HepG2 (cell line): ENCODE data around the gene EFNA2. TPM values are rescaled to one million over a fixed set of nuclear protein-coding genes. Genes with fewer than 3 reads are reported as not detected.

Experiments used
- CHCHD3 ChIP-seq: sonication (generic); formaldehyde crosslinking; IDR thresholded peaks from 2 replicates; pipeline ENCODE4 v1.8.0; 2022; ENCODE audit warnings: mild to moderate bottlenecking, missing genetic modification reagents, moderate library complexity
- CSRNP1 ChIP-seq: sonication (generic); formaldehyde crosslinking; IDR thresholded peaks from 2 replicates; pipeline ENCODE4 v1.8.1; 2023; ENCODE audit warnings: mild to moderate bottlenecking, missing genetic modification reagents
- DMAP1 ChIP-seq: IDR thresholded peaks from 2 replicates; pipeline ENCODE4 v1.6.1; 2016
- GABPB1 ChIP-seq: IDR thresholded peaks from 2 replicates; pipeline ENCODE4 v1.6.1; 2016; ENCODE audit warnings: mild to moderate bottlenecking, missing genetic modification reagents, moderate library complexity, missing compliant biosample characterization
- IKZF5 ChIP-seq: IDR thresholded peaks from 2 replicates; pipeline ENCODE4 v1.6.1; 2018; ENCODE audit warnings: missing genetic modification reagents, mild to moderate bottlenecking, missing compliant biosample characterization
- MEIS2 ChIP-seq: sonication (generic); formaldehyde crosslinking; IDR thresholded peaks from 2 replicates; pipeline ENCODE4 v1.9.0; 2021; ENCODE audit warnings: mild to moderate bottlenecking, missing genetic modification reagents
- NCOA1 ChIP-seq: sonication (generic); formaldehyde crosslinking; IDR thresholded peaks from 2 replicates; pipeline ENCODE4 v1.9.0; 2021; ENCODE audit warnings: missing genetic modification reagents
- REL ChIP-seq: sonication (generic); formaldehyde crosslinking; conservative IDR thresholded peaks from 2 replicates; pipeline ENCODE4 v1.8.0; 2022; ENCODE audit warnings: mild to moderate bottlenecking, missing genetic modification reagents, moderate library complexity
- SRY ChIP-seq: sonication (generic); formaldehyde crosslinking; IDR thresholded peaks from 2 replicates; pipeline ENCODE4 v1.8.0; 2022; ENCODE audit warnings: mild to moderate bottlenecking, missing genetic modification reagents
- TBX2 ChIP-seq: sonication (generic); formaldehyde crosslinking; IDR thresholded peaks from 2 replicates; pipeline ENCODE4 v1.5.0; 2020; ENCODE audit warnings: missing genetic modification reagents, mild to moderate bottlenecking, borderline replicate concordance
- ZNF317 ChIP-seq: sonication (generic); formaldehyde crosslinking; IDR thresholded peaks from 2 replicates; pipeline ENCODE4 v1.5.0; 2020; ENCODE audit warnings: mild to moderate bottlenecking, missing genetic modification reagents
- ZNF510 ChIP-seq: sonication (generic); formaldehyde crosslinking; IDR thresholded peaks from 2 replicates; pipeline ENCODE4 v1.4.0; 2020; ENCODE audit warnings: low read depth, mild to moderate bottlenecking, missing genetic modification reagents
- ZNF547 ChIP-seq: sonication (generic); formaldehyde crosslinking; IDR thresholded peaks from 2 replicates; pipeline ENCODE4 v1.5.1; 2020; ENCODE audit warnings: mild to moderate bottlenecking, missing genetic modification reagents
- ZNF629 ChIP-seq: sonication (generic); formaldehyde crosslinking; conservative IDR thresholded peaks from 2 replicates; pipeline ENCODE4 v1.5.0; 2020; ENCODE audit warnings: missing genetic modification reagents
- ZNF704 ChIP-seq: sonication (generic); formaldehyde crosslinking; IDR thresholded peaks from 2 replicates; pipeline ENCODE4 v1.8.1; 2023; ENCODE audit warnings: mild to moderate bottlenecking, inconsistent platforms, moderate library complexity, missing genetic modification reagents, borderline replicate concordance
- ZNF766 ChIP-seq: sonication (generic); formaldehyde crosslinking; IDR thresholded peaks from 2 replicates; pipeline ENCODE4 v1.5.0; 2020; ENCODE audit warnings: missing genetic modification reagents, borderline replicate concordance
- polyA plus RNA-seq, 8 experiments: library from polyadenylated mRNA; depleted of rRNA in 3 of 8; stranded (reverse) in 7 of 8; unstranded in 1 of 8; fragments of >200 nt; fragmentation: Illumina TruSeq in 4 of 8; extraction: Trizol in 4 of 8; gene quantifications; 2 replicates each; pipeline versions ENCODE4 v1.2.1 to v1.2.3, GENCODE V29; 2011 to 2016; ENCODE audit warnings: low read depth in 4 of 8, missing spikeins in 1 of 8, mixed read lengths in 1 of 8; ENCODE audit not compliant: insufficient read depth in 1 of 8
- total RNA-seq, 5 experiments: library from RNA; depleted of rRNA; stranded (reverse); fragments of >200 nt; fragmentation: Illumina TruSeq; extraction: Trizol; gene quantifications; 2 replicates each; pipeline ENCODE4 v1.2.3, GENCODE V29; 2016; ENCODE audit warnings: low read depth in 1 of 5
- TF ChIP-seq, protein P1 (sequence below): IDR thresholded peaks from 2 replicates; pipeline ENCODE4 v1.6.1; 2016
- TF ChIP-seq, protein P2 (sequence below): IDR thresholded peaks from 2 replicates; pipeline ENCODE4 v1.6.1; 2016; ENCODE audit warnings: missing compliant biosample characterization, missing genetic modification reagents, borderline replicate concordance
- TF ChIP-seq, protein P3 (sequence below): sonication (generic); formaldehyde crosslinking; IDR thresholded peaks from 2 replicates; pipeline ENCODE4 v1.4.0; 2020; ENCODE audit warnings: missing genetic modification reagents
- TF ChIP-seq, protein P4 (sequence below): sonication (generic); formaldehyde crosslinking; IDR thresholded peaks from 2 replicates; pipeline ENCODE4 v1.5.0; 2020; ENCODE audit warnings: missing genetic modification reagents

Gene EFNA2
- total and polyA plus RNA-seq, 2 of the 13 experiments (the other 11 are each of a cell fraction or from before 2014, with no cell fraction given): 6.0 to 9.9 TPM

GRCh38 chr19:1266129-1266915 is 19.4 kb upstream of the EFNA2 start (continued):
- TF ChIP-seq, protein P1, sequence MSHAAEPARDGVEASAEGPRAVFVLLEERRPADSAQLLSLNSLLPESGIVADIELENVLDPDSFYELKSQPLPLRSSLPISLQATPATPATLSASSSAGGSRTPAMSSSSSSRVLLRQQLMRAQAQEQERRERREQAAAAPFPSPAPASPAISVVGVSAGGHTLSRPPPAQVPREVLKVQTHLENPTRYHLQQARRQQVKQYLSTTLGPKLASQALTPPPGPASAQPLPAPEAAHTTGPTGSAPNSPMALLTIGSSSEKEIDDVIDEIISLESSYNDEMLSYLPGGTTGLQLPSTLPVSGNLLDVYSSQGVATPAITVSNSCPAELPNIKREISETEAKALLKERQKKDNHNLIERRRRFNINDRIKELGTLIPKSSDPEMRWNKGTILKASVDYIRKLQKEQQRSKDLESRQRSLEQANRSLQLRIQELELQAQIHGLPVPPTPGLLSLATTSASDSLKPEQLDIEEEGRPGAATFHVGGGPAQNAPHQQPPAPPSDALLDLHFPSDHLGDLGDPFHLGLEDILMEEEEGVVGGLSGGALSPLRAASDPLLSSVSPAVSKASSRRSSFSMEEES (CRISPR knock-in tag): peak; percentile 61; the same call in 1 of the 2 replicates
- TF ChIP-seq REL (CRISPR knock-in tag): peak; percentile 17; the same call in 1 of the 2 replicates
- TF ChIP-seq GABPB1: peak; percentile 64; the same call in 1 of the 2 replicates
- TF ChIP-seq, protein P2, sequence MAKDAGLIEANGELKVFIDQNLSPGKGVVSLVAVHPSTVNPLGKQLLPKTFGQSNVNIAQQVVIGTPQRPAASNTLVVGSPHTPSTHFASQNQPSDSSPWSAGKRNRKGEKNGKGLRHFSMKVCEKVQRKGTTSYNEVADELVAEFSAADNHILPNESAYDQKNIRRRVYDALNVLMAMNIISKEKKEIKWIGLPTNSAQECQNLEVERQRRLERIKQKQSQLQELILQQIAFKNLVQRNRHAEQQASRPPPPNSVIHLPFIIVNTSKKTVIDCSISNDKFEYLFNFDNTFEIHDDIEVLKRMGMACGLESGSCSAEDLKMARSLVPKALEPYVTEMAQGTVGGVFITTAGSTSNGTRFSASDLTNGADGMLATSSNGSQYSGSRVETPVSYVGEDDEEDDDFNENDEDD: peak; percentile 50; the same call in 1 of the 2 replicates
- TF ChIP-seq, protein P3, sequence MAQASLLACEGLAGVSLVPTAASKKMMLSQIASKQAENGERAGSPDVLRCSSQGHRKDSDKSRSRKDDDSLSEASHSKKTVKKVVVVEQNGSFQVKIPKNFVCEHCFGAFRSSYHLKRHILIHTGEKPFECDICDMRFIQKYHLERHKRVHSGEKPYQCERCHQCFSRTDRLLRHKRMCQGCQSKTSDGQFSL (CRISPR knock-in tag): peak; percentile 92
- no peak for TF ChIP-seq ZNF766 (CRISPR knock-in tag)
- peak; percentile 64 for TF ChIP-seq TBX2
- TF ChIP-seq SRY: peak; percentile 12; the same call in 1 of the 2 replicates
- no peak; the same call in 1 of the 2 replicates for TF ChIP-seq ZNF547 (CRISPR knock-in tag)
- TF ChIP-seq ZNF704 (CRISPR knock-in tag): peak; percentile 68; the same call in 1 of the 2 replicates
- 0 out of 2 replicates have a peak, but pooled peaks have one; percentile 14 for TF ChIP-seq ZNF629 (CRISPR knock-in tag)
- TF ChIP-seq IKZF5: 0 out of 2 replicates have a peak, but pooled peaks have one; percentile 33
- TF ChIP-seq ZNF317 (CRISPR knock-in tag): peak; percentile 73
- peak; percentile 67 for TF ChIP-seq CSRNP1
- TF ChIP-seq, protein P4, sequence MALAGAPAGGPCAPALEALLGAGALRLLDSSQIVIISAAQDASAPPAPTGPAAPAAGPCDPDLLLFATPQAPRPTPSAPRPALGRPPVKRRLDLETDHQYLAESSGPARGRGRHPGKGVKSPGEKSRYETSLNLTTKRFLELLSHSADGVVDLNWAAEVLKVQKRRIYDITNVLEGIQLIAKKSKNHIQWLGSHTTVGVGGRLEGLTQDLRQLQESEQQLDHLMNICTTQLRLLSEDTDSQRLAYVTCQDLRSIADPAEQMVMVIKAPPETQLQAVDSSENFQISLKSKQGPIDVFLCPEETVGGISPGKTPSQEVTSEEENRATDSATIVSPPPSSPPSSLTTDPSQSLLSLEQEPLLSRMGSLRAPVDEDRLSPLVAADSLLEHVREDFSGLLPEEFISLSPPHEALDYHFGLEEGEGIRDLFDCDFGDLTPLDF (CRISPR knock-in tag): 0 out of 2 replicates have a peak, but pooled peaks have one; percentile 35
- no peak for TF ChIP-seq NCOA1 (CRISPR knock-in tag)
- TF ChIP-seq ZNF510 (CRISPR knock-in tag): peak; percentile 76; the same call in 1 of the 2 replicates
- 0 out of 2 replicates have a peak, but pooled peaks have one; percentile 19 for TF ChIP-seq MEIS2
- TF ChIP-seq DMAP1 (CRISPR knock-in tag): peak; percentile 43; the same call in 1 of the 2 replicates
- TF ChIP-seq CHCHD3 (CRISPR knock-in tag): 0 out of 2 replicates have a peak, but pooled peaks have one; percentile 4
